SKM-1 treated with dmso at 0.1 percent for 144 hours (cell line): ENCODE results near the gene CALM3.

Experiments
- DNase-seq: peaks from one replicate; lab custom pipeline; 2025; ENCODE audit not compliant: unreplicated experiment; lab: John Stamatoyannopoulos, UW

CALM3 gene

GRCh38 chr19:46599716-46600373 is 1.3 kb upstream of the CALM3 start:
- no peak for DNase-seq

DNA sequence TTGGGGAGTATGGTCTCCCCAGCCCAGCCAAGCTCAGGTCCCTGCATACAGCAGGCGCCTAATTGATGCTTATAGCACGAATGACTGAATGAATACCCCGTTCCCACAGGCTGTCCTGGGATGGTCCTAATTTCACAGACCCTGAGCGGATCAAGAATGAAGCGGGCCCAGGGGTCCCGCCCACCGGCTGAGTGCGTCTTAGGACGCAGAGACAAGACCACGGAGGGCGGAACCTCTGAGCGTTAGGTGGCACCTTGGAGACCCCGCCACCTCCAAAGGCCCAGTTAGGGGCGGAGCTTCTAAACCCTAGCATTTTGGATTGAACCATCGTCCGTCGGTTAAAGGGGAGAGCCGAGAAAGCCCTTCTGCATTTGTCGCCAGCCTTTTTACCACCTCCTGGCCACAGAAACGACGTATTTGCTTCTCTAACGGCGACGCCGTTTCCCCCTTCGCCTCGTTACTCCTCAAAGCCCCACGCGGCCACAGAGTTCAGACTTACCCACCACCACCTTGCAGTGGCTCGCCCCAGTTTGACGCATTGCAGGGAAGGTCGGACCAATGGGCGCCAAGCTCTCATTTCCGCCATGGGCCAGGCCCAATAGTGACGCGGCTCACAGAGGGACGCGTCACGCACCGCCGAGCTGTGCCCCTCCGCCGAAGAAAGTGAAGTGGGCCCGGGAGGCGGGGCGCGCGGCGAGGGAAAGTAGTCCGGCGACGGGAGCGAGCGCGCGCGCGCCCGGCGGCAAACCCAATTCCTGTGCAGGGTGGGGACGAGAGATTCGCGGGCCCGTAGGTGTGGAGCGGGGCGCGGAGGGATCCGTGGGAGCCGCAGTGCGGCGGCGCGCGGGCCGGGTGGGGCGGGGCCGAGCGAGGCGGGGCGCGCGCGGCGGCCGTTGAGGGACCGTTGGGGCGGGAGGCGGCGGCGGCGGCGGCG is 479 bp upstream of the CALM3 start:
- peak; percentile 90 for DNase-seq

GRCh38 chr19:46602392-46603194 is 1.5 kb downstream of the CALM3 start:
- DNase-seq, result no peak

DNA sequence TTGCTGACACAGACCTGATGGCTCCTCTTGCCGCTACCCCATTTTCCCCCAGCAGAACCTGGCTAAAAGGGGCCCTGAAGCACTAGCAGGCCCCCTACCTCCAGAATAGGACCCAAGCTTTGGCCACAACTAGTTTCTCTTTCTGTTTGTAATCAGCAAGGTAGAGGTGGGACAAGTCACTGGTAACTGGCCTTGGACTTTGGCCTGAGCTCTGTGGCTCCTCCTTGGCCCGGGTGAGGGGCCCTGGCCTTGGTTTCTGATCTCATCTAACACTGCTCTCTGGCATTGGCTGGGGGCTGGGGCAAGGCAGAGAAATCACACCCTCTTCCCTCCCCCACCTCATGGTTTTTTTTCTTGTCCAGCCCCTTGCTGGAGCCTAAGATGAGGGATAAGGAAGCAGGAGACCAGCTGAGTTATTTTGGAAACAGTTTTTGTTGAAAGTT is 2.1 kb downstream of the CALM3 start:
- DNase-seq, result no peak

GRCh38 chr19:46603752-46604231 is 2.7 kb downstream of the CALM3 start:
- no peak for DNase-seq

DNA sequence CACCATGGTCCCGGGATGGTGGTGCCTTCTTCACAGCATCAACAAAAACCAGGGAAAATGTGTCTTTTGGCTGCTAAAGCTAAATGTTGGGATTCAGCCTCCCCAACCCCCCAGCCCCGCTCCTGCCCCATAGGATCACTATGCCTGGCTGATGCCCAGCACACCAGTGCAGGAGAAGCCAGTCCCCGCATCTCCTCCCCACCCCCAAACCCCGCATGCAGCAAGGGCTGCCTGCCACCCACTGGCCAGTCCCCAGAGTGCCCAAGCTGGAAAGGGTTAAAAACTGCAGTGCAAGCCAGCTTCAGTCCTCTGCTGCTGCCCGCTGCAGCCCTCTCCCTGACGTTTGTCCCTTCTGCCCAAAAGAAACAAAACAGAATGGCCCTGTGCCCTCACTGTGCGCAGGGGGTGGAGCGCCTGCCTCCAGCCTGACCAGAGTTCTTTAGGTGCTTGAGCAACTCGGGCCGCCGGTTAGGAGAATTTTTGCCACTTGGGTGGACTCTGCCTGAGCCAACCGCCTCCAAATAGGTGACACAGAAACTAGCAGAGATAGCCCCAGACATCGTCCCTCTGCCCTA is 3.7 kb downstream of the CALM3 start:
- no peak for DNase-seq

GRCh38 chr19:46605356-46605821 is 4.3 kb downstream of the CALM3 start:
- DNase-seq, result no peak

DNA sequence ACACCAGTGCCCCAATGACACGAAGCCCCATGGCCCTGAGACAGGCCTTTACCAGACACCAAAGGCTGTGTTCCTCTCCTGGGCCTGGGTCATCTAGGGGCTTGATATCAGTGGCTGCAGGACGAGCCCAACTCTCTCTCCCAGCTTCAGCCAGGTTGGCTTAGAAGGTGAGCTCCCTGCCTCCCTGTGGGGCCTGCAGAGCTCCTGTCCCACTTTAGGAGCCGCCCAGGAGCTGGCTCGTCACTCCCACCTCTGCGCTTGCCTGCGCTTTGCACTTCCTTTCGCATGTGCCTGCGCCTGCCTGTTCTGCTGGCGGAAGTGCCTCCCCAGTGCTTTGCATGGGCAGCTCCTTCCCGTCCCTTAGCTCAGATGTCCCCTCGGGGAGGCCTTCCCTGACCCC is 4.9 kb downstream of the CALM3 start:
- DNase-seq, result no peak

DNA sequence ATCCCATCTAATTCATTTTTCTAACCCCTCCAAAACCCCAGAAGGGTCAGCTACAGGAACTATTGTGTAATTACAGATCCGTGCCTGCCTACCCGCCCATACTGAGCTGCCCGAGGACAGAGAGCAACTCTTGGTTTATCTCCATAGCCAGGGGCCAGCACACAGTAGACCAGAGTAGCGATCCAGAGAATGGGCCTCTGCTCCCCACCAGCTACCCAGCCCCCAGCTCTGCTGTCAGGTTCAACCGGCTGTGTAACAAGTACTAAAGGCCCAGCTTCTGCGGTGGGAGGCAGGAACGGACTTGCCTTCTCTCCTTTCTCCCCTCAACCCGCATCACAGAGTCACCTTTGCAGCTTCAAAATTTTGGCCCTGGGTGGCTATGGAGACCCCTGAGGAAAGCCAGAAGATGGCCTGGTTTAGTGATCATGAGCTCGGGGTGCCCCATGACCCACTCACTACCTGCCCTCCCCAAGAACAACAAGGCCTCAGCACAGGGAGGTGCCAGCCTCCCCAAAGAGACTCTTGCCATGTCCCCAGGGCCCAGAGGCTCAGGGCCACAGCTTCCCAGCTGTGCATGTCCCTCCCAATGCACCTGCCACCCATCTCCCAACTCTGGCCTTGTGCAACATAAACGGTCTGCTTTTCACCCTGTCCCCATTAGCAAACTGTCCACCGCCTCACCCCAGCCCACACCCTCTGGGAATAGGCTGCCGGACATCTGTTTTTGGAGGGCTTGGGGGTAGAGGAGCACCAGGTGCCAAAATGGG is 5.7 kb downstream of the CALM3 start:
- DNase-seq, result no peak

GRCh38 chr19:46607448-46607841 is 6.3 kb downstream of the CALM3 start:
- DNase-seq, result peak; percentile 99

- DNase-seq, result no peak
These were observed 7.0 kb downstream of the CALM3 start for GRCh38 chr19:46608178-46608577.

GRCh38 chr19:46608581-46609345 is 7.6 kb downstream of the CALM3 start:
- no peak for DNase-seq

DNA sequence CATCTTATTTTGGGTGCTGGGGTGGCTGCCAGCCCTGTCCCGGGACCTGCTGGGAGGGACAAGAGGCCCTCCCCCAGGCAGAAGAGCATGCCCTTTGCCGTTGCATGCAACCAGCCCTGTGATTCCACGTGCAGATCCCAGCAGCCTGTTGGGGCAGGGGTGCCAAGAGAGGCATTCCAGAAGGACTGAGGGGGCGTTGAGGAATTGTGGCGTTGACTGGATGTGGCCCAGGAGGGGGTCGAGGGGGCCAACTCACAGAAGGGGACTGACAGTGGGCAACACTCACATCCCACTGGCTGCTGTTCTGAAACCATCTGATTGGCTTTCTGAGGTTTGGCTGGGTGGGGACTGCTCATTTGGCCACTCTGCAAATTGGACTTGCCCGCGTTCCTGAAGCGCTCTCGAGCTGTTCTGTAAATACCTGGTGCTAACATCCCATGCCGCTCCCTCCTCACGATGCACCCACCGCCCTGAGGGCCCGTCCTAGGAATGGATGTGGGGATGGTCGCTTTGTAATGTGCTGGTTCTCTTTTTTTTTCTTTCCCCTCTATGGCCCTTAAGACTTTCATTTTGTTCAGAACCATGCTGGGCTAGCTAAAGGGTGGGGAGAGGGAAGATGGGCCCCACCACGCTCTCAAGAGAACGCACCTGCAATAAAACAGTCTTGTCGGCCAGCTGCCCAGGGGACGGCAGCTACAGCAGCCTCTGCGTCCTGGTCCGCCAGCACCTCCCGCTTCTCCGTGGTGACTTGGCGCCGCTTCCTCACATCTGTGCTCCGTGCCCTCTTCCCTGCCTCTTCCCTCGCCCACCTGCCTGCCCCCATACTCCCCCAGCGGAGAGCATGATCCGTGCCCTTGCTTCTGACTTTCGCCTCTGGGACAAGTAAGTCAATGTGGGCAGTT is 8.6 kb downstream of the CALM3 start:
- DNase-seq, result no peak

GRCh38 chr19:46610413-46610775 is 9.3 kb downstream of the CALM3 start:
- DNase-seq, result no peak

DNA sequence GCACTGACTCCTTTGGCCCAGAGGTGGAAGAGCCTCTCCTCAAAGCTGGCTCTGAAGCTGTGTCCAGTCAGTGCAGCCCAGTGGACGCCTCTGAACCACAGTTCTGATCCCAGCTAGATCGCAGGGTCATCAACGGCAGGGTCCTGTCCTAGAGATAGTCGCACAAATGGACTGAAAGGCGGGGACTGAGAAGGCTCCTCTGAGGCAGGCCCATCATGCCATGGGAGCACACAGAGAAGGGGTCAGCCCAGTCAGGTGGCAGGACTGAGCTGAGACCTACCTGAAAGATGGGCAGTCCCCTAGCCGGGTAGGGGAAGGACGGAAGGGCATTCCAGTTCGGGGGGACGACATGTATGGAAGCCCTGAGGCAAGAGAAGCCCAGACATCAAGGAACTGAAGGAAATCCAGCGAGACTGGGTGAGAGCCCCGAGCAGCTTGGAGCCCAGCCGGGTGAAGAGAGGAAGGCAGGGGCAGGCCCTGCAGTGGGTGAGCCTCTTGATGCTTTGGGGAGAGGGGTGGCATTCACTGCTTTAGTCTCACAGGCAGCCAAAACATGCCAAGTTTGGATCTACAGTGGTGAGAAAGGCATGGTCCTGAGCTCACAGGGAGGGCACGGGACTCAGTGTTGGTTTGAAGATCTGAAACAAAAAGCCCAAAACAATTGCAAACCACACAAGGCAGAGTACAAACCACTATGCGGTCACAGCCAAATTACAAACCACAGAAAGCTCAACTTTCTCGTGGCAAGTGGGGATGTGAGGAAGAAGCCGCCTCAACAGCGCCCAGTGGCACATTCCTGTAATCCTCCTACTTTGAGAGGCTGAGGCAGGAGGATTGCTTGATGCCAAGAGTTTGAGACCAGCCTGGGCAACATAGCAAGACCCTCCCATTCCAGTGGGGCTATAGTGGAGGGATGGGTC is 10.0 kb downstream of the CALM3 start:
- DNase-seq, result no peak

GRCh38 chr19:46611776-46612175 is 10.6 kb downstream of the CALM3 start:
- no peak for DNase-seq

- no peak for DNase-seq
These were observed 12.4 kb downstream of the CALM3 start for GRCh38 chr19:46613525-46613924.
